H1 (cell line): ENCODE measurements around the gene UBR1. TPM values are rescaled to one million over a fixed set of nuclear protein-coding genes. Genes with fewer than 3 reads are reported as not detected.

Experiments used
- CTCF ChIA-PET: fragments of 300-600 bp; sonication (Branson Sonifier 250); formaldehyde crosslinking; loops from one replicate; lab custom pipeline; 2021; ENCODE audit not compliant: partially characterized antibody; lab: Charles Lee
- POLR2A ChIA-PET: fragments of 300-600 bp; sonication (Branson Sonifier 250); formaldehyde crosslinking; loops from one replicate; lab custom pipeline; 2021; ENCODE audit warnings: inconsistent platforms; ENCODE audit not compliant: partially characterized antibody; lab: Charles Lee
- DNase-seq, 2 experiments: peaks; one replicate each; pipeline versions ENCODE4 v3.0.0 to v3.0.0-alpha.2; 2010 to 2022; ENCODE audit warnings: low spot score in 2 of 2, low read depth in 1 of 2, mixed read lengths in 1 of 2
- FAIRE-seq: peaks from 2 replicates; lab custom pipeline; 2011; peaks lifted over from hg19 to GRCh38; lab: Jason Lieb, UNC
- H2AFZ ChIP-seq: 2 replicates; pipeline ENCODE4 v1.8.1; 2012; ENCODE audit warnings: low read length, inconsistent platforms
- H2AK5ac ChIP-seq: 2 replicates; pipeline ENCODE4 v1.6.1; 2013; ENCODE audit warnings: low read depth, low read length
- H2BK120ac ChIP-seq: replicated peaks from 2 replicates; pipeline ENCODE3; 2013; ENCODE audit warnings: low read depth, low read length, inconsistent platforms
- H2BK12ac ChIP-seq: 2 replicates; pipeline ENCODE4 v1.6.1; 2013; ENCODE audit warnings: low read depth, low read length
- H2BK15ac ChIP-seq: 2 replicates; pipeline ENCODE4 v1.6.1; 2013; ENCODE audit warnings: low read length
- H2BK20ac ChIP-seq: 2 replicates; pipeline ENCODE4 v1.6.1; 2013; ENCODE audit warnings: low read length
- H2BK5ac ChIP-seq: 2 replicates; pipeline ENCODE4 v1.6.1; 2013; ENCODE audit warnings: low read depth, low read length
- H3K14ac ChIP-seq: 2 replicates; pipeline ENCODE4 v1.6.1; 2013; ENCODE audit warnings: inconsistent platforms; ENCODE audit not compliant: insufficient read length
- H3K18ac ChIP-seq: 2 replicates; pipeline ENCODE4 v1.6.1; 2013; ENCODE audit warnings: low read length; ENCODE audit errors: extremely low read depth
- H3K23ac ChIP-seq: 2 replicates; pipeline ENCODE4 v1.6.1; 2013; ENCODE audit warnings: inconsistent platforms; ENCODE audit not compliant: insufficient read length
- H3K23me2 ChIP-seq: 2 replicates; pipeline ENCODE4 v1.6.1; 2013; ENCODE audit warnings: low read depth, low read length
- H3K27ac ChIP-seq: 2 replicates; pipeline ENCODE4 v1.6.1; 2011; ENCODE audit warnings: low read depth, low read length, inconsistent platforms
- H3K27me3 ChIP-seq, 4 experiments: replicated peaks in 1 of 4; 1 replicate in 1 of 4; 2 replicates in 3 of 4; pipeline versions ENCODE4 v1.6.1 to v1.8.1; 2011 to 2013; ENCODE audit warnings: low read length in 3 of 4, mild to moderate bottlenecking in 3 of 4, inconsistent platforms in 2 of 4, mixed read lengths in 2 of 4, moderate library complexity in 1 of 4; ENCODE audit not compliant: control insufficient read depth in 3 of 4, insufficient read depth in 3 of 4; ENCODE audit errors: extremely low read depth in 1 of 4
- H3K36me3 ChIP-seq, 4 experiments: 2 replicates each; pipeline versions ENCODE4 v1.6.1 to v1.8.1; 2011 to 2013; ENCODE audit warnings: mild to moderate bottlenecking in 4 of 4, low read length in 3 of 4, moderate library complexity in 2 of 4, control low read depth in 1 of 4, inconsistent platforms in 1 of 4; ENCODE audit not compliant: insufficient read depth in 4 of 4, control insufficient read depth in 2 of 4
- H3K4ac ChIP-seq: replicated peaks from 2 replicates; pipeline ENCODE3; 2013; ENCODE audit warnings: low read length, low read depth, mixed read lengths, inconsistent platforms; ENCODE audit not compliant: insufficient read length
- H3K4me1 ChIP-seq, 4 experiments: replicated peaks in 1 of 4; 1 replicate in 1 of 4; 2 replicates in 3 of 4; pipeline versions ENCODE4 v1.6.1 to v1.8.1; 2011 to 2013; ENCODE audit warnings: low read length in 3 of 4, inconsistent platforms in 2 of 4, mixed read lengths in 1 of 4; ENCODE audit not compliant: insufficient read depth in 4 of 4, control insufficient read depth in 3 of 4
- H3K4me2 ChIP-seq, 2 experiments: 2 replicates each; pipeline versions ENCODE4 v1.6.1 to v1.8.1; 2011 to 2013; ENCODE audit warnings: low read depth in 2 of 2, low read length in 2 of 2, control low read depth in 1 of 2, inconsistent platforms in 1 of 2, mild to moderate bottlenecking in 1 of 2; ENCODE audit not compliant: insufficient read depth in 1 of 2
- H3K4me3 ChIP-seq, 4 experiments: fragments of 200-600, 300-600 bp in 1 of 4; sonication (generic), shearing (Covaris generic), sonication (Bioruptor Twin) in 1 of 4; 2 replicates each; pipeline versions ENCODE4 v1.5.1 to v1.8.1; 2011 to 2016; ENCODE audit warnings: low read length in 4 of 4, low read depth in 3 of 4, control low read depth in 2 of 4, inconsistent platforms in 2 of 4, mild to moderate bottlenecking in 2 of 4, mixed read lengths in 1 of 4, moderate library complexity in 1 of 4; ENCODE audit not compliant: insufficient read depth in 2 of 4; ENCODE audit errors: extremely low read depth in 1 of 4
- H3K56ac ChIP-seq: replicated peaks from 2 replicates; pipeline ENCODE3; 2013; ENCODE audit warnings: low read depth, mild to moderate bottlenecking, mixed read lengths, low read length, inconsistent platforms; ENCODE audit not compliant: insufficient read length
- H3K79me1 ChIP-seq: 2 replicates; pipeline ENCODE4 v1.6.1; 2013; ENCODE audit warnings: low read depth, low read length, control low read depth
- H3K79me2 ChIP-seq, 2 experiments: 2 replicates each; pipeline versions ENCODE4 v1.6.1 to v1.8.1; 2012 to 2013; ENCODE audit warnings: low read length in 2 of 2, mild to moderate bottlenecking in 2 of 2, inconsistent platforms in 1 of 2; ENCODE audit not compliant: insufficient read depth in 2 of 2, control insufficient read depth in 1 of 2
- H3K9ac ChIP-seq, 4 experiments: replicated peaks in 1 of 4; 1 replicate in 1 of 4; 2 replicates in 3 of 4; pipeline versions ENCODE4 v1.6.1 to v1.8.1; 2011 to 2013; ENCODE audit warnings: low read depth in 3 of 4, low read length in 3 of 4, control low read depth in 2 of 4, mild to moderate bottlenecking in 2 of 4, moderate library complexity in 2 of 4, inconsistent platforms in 1 of 4; ENCODE audit errors: extremely low read depth in 1 of 4
- H3K9me3 ChIP-seq, 2 experiments: 2 replicates each; pipeline versions ENCODE4 v1.6.1 to v1.8.1; 2012 to 2013; ENCODE audit warnings: mild to moderate bottlenecking in 2 of 2, moderate library complexity in 2 of 2, control low read depth in 1 of 2, inconsistent platforms in 1 of 2, low read depth in 1 of 2, low read length in 1 of 2, mixed read lengths in 1 of 2; ENCODE audit not compliant: insufficient read depth in 2 of 2
- H4K20me1 ChIP-seq, 2 experiments: replicated peaks in 1 of 2; 2 replicates each; pipeline versions ENCODE3 to v1.8.1; 2011 to 2013; ENCODE audit warnings: inconsistent platforms in 2 of 2, low read length in 2 of 2, mild to moderate bottlenecking in 1 of 2; ENCODE audit not compliant: insufficient read depth in 2 of 2, control insufficient read depth in 1 of 2
- H4K5ac ChIP-seq: 2 replicates; pipeline ENCODE4 v1.6.1; 2013; ENCODE audit warnings: low read length, low read depth, mixed read lengths, inconsistent platforms; ENCODE audit not compliant: insufficient read length
- H4K8ac ChIP-seq: 2 replicates; pipeline ENCODE4 v1.8.0; 2013; ENCODE audit warnings: mild to moderate bottlenecking, moderate library complexity, low read length, inconsistent platforms; ENCODE audit not compliant: insufficient read depth; ENCODE audit errors: extremely low read depth
- H4K91ac ChIP-seq: replicated peaks from 2 replicates; pipeline ENCODE3; 2013; ENCODE audit warnings: low read length, mixed read lengths, inconsistent platforms; ENCODE audit not compliant: insufficient read length
- CREB1 ChIP-seq: IDR thresholded peaks from 2 replicates; pipeline ENCODE4 v1.6.1; 2012; ENCODE audit warnings: inconsistent platforms
- POLR2A ChIP-seq, 2 experiments: IDR thresholded peaks; 1 replicate in 1 of 2; 2 replicates in 1 of 2; pipeline ENCODE4 v1.6.1; 2011; ENCODE audit warnings: low read depth in 2 of 2, low read length in 2 of 2, mild to moderate bottlenecking in 2 of 2; ENCODE audit errors: control extremely low read depth in 1 of 2
- SAP30 ChIP-seq: fragments of 300-600 bp; sonication (generic); IDR thresholded peaks from 2 replicates; pipeline ENCODE4 v1.7.1; 2012; ENCODE audit warnings: low read length, moderate library complexity, mild to moderate bottlenecking, inconsistent platforms; ENCODE audit not compliant: insufficient read depth, insufficient replicate concordance
- WGBS, 2 experiments: shearing (Covaris generic) in 1 of 2; methylation state at CpG; one replicate each; pipeline versions ENCODE4 v1.1.6 to v1.1.7; 2013 to 2015; ENCODE audit warnings: low lambda C conversion rate in 2 of 2, mixed read lengths in 2 of 2, inconsistent platforms in 1 of 2, low coverage in 1 of 2, missing lambda C conversion rate in 1 of 2; ENCODE audit not compliant: insufficient replicate concordance in 2 of 2, insufficient coverage in 1 of 2, insufficient read length in 1 of 2; ENCODE audit errors: extremely low coverage in 1 of 2, missing lambda C conversion rate in 1 of 2; 5-methylcytosine and 5-hydroxymethylcytosine counted together
- polyA plus RNA-seq, 7 experiments: library from polyadenylated mRNA; depleted of rRNA in 3 of 7; stranded (reverse) in 5 of 7; unstranded in 2 of 7; fragments of >200 nt in 5 of 7; fragments of 200-250 nt in 2 of 7; gene quantifications; 1 replicate in 5 of 7; 2 replicates in 1 of 7; 4 replicates in 1 of 7; pipeline versions ENCODE4 v1.2.1 to v1.2.3, GENCODE V29; 2011 to 2013; ENCODE audit warnings: missing spikeins in 2 of 7, mixed read lengths in 2 of 7
- total RNA-seq: library from RNA; stranded (reverse); fragmentation: NEBNext Ultra II Directional; extraction: Animal tissue kit (Norgen Biotek cat#: 25700); gene quantifications from 2 replicates; pipeline ENCODE4 v1.2.1, GENCODE V29; 2021

Gene UBR1
- total and polyA plus RNA-seq, 2 of the 8 experiments (the other 6 are each of a cell fraction or from before 2014, with no cell fraction given): 3.7 to 18.7 TPM

DNA sequence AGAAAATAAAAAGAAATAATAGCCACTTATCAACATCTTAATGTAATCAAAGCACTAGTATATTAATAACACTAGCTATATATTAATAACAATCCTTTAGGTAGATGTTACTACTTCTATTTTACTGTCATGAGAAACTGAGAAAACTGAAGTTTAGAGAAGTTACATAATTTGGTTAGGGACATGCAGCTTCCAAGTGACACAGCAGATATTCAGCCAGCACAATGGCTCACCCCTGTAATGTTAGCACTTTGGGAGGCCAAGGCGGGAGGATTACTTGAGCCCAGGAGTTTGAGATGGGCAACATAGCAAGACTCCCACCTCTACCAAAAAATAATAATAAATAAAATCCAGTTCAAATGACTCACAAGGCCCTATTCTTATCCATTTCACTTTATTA lies 1.9 kb upstream of the UBR1 start:
- 77% methylated on average over 1 of the region's 1 CpG; no CpG with 5 or more reads in 1 of the 2 experiments for WGBS, 2 experiments
- no peak overlapping the region for H2AK5ac ChIP-seq
- no peak overlapping the region for H3K4ac ChIP-seq
- H2BK15ac ChIP-seq: no peak overlapping the region
- no peak overlapping the region for H3K27ac ChIP-seq
- no peak overlapping the region for H3K9ac ChIP-seq
- peaks cover 0 to 23% of the 10 kb centered on the region in 2 experiments; a peak in 3 of 4 replicates for H3K79me2 ChIP-seq
- H3K23ac ChIP-seq: no peak overlapping the region
- TF ChIP-seq SAP30 (no peak), CREB1 (no peak), POLR2A (IDR thresholded peaks at IDR 0.05; ENCODE audit: control extremely low read depth in 1 of 2, low read depth in 2 of 2, low read length in 2 of 2) (no peak)
- H3K9me3 ChIP-seq: no peaks in the 10 kb centered on the region
- H3K56ac ChIP-seq: no peak overlapping the region
- no peak overlapping the region for H2BK20ac ChIP-seq
- no peak overlapping the region for H2AFZ ChIP-seq
- no peak overlapping the region for H2BK5ac ChIP-seq
- H4K91ac ChIP-seq: no peak overlapping the region
- no peaks in the 10 kb centered on the region; the same call in 1 of the 2 replicates for H3K23me2 ChIP-seq
- H3K27me3 ChIP-seq: no peaks in the 10 kb centered on the region
- no peak overlapping the region for H4K8ac ChIP-seq
- no peaks in the 10 kb centered on the region for H3K36me3 ChIP-seq
- H3K79me1 ChIP-seq: 0 out of 2 replicates have a peak, but pooled peaks cover 3% of the 10 kb centered on the region
- CTCF ChIA-PET: no interaction called here
- H2BK120ac ChIP-seq: no peak overlapping the region
- H3K18ac ChIP-seq: no peak overlapping the region
- H2BK12ac ChIP-seq: no peak overlapping the region
- no peak overlapping the region for H3K4me3 ChIP-seq
- POLR2A ChIA-PET: no interaction called here
- no peak overlapping the region for H3K4me2 ChIP-seq
- H3K14ac ChIP-seq: no peak overlapping the region
- H3K4me1 ChIP-seq: no peaks in the 10 kb centered on the region
- no peak overlapping the region for H4K5ac ChIP-seq
- DNase-seq (no peak), FAIRE-seq (no peak)
- no peaks in the 10 kb centered on the region for H4K20me1 ChIP-seq
